HG03159 (cell line): ENCODE measurements around the gene SC5D.

ENCODE experiments used
- ATAC-seq: cut with Tn5 transposase; IDR thresholded peaks from one replicate; pipeline ENCODE4 v1.9.1; 2021; ENCODE audit warnings: mild to moderate bottlenecking, moderate library complexity; ENCODE audit not compliant: unreplicated experiment

SC5D gene, protein sequence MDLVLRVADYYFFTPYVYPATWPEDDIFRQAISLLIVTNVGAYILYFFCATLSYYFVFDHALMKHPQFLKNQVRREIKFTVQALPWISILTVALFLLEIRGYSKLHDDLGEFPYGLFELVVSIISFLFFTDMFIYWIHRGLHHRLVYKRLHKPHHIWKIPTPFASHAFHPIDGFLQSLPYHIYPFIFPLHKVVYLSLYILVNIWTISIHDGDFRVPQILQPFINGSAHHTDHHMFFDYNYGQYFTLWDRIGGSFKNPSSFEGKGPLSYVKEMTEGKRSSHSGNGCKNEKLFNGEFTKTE

GRCh38 chr11:121292495-121293287, at the start of gene SC5D:
SC5D (plus strand) TSS chr11:121292771; CDS start chr11:121303376, 10,605 bp downstream.
- ATAC-seq = peak; percentile 98

GRCh38 chr11:121244884-121245283, 47.7 kb upstream of the SC5D start:
- ATAC-seq = no peak

DNA sequence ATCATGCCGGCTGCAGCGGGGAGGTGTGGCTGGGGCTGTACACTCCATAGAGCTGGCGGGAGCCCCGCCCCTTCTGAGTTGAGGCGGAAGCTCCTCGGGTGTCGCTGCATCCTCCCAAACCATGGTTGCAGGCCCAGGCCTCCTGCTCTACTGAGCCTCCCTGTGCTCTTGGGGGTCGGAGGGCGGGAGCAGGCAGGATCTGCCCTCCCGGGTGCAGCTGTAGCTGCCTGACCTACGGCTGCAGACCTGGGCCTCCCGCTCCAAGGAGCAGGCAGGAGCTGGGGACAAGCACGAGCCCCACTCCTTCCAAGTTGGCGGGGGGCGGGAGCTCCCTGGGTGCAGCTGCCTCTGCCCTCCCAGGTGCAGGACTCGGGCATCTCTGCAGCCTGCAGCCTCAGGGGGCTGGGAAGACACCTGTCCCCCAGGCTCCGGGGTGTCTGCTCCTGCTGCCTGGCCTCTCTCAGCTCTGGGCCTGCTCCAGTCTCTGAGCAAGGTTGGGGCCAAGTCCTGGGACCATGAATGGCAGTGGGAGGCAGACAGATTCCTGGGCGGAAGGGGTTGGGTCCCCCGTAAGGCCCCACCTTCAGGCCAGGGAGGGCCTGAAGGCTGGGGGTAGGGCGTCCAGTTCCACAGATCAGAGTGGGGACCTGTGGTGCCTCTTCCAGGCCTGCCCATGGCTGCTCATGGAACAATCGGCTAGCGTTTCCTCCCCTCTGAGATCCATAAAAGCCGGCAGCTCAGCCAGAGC, 46.4 kb upstream of the SC5D start:
- ATAC-seq = no peak

GRCh38 chr11:121246769-121247035, 45.9 kb upstream of the SC5D start:
- ATAC-seq = no peak

DNA sequence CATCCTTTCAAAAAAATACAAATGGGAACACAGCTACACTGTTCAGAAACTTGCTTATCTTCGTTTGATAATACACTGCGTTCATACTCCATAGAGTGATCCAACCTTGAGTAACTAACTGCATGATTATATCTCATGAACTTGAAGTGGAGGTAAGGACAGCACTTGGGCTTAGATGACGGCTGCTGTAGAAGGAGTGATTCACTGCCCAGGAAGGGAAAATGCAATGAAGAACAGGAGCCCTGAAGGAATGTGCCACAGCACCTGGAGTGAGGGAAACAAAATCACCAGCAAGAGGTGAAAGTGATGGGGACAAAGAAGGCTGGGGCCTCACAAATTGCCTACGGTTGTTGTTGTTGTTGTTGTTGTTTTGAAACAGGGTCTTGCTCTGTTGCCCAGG, 44.1 kb upstream of the SC5D start:
- ATAC-seq = no peak

- no peak for ATAC-seq
Observed at GRCh38 chr11:121249039-121249663, 43.4 kb upstream of the SC5D start.

DNA sequence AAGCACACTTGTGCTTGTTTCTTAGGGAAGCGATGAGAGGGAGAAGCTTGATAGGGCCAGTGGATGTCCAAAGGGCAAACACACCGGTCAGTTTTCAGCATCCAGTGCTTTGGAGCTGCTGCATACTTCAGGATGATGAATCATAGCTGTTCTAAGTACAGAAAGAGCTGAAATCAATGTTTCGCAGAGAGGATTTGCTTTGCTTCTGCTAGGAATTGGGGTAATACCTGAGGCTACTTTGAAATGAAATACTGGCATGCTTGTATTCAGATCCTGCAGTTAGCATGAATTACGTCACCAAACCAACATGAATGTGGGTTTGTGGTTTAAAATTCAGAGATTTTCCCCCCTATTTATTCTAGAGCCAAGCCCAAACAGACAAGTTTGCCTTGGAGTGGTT, 41.7 kb upstream of the SC5D start:
- ATAC-seq = no peak

DNA sequence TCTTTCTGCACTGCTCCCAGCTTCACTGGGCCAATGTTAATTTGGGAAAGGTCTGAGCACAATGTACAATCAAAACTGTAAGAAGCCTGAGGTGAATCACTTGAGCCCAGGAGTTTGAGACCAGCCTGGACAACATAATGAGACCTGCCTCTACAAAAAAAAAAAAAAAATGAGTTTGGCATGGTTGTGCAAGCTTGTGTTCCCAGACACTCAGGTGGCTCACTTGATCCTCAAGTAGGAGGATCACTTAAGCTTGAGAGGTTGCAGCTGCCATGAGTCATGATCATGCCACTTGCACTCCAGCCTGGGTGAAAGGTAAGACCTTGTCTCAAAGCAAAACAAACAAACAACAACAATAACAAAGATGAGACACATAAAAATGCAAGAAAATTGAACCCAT, 38.6 kb upstream of the SC5D start:
- no peak for ATAC-seq

- no peak for ATAC-seq
Observed at GRCh38 chr11:121254756-121255155, 37.8 kb upstream of the SC5D start.

- no peak for ATAC-seq
Observed at GRCh38 chr11:121255473-121256125, 37.0 kb upstream of the SC5D start.

GRCh38 chr11:121257289-121257688, 35.3 kb upstream of the SC5D start:
- ATAC-seq = no peak

DNA sequence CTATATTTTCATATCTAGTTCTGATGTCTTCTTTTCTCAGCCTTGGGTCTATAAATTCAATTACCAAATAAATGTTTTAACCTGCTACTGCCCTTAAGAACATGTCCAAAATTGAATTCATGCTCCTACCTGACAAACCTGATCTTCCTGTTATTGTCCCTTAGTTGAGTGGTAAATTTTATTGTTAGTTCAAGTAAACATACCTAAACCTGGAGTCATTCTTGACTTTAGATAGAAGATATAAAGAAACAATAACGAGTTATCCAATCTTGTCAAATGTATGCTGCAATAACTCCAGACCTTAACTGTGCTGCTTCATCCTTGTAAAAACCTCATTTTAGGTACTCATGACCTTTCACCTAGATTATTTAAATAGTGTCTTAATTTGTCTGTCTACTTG, 34.6 kb upstream of the SC5D start:
- no peak for ATAC-seq

GRCh38 chr11:121265586-121265985, 27.0 kb upstream of the SC5D start:
- no peak for ATAC-seq

- no peak for ATAC-seq
Observed at GRCh38 chr11:121268581-121268980, 24.0 kb upstream of the SC5D start.

DNA sequence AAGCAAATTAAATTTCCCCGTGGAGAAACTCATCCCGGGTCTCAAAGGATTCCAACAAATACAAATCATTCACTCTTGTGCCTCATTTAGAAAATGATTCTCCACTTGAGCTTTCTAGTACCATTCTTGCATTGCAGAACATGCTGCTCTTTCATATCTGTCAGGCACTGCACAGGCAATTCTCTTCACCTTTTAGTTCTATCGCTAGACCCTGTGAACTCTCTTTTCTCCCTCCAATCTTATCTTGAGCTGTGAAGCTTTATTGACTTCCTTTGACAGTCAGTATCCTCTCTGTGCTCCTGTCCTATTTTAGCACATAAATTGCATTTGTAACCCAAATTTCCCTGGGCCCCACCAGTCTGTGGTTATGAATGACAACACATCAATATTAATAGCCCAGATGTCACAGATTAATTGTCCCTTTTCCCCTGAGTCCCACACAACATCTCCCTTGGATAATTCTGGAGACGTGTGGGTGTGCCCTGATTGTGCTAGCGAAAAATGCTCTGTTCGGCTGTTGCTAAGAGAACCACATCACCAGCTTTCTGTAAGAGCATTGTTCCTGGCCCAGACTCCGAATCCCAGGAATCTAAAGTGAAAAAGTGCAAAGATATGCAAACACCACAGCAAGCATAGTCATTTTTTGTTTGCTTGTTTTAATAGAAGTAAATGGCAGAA, 22.4 kb upstream of the SC5D start:
- ATAC-seq = no peak

DNA sequence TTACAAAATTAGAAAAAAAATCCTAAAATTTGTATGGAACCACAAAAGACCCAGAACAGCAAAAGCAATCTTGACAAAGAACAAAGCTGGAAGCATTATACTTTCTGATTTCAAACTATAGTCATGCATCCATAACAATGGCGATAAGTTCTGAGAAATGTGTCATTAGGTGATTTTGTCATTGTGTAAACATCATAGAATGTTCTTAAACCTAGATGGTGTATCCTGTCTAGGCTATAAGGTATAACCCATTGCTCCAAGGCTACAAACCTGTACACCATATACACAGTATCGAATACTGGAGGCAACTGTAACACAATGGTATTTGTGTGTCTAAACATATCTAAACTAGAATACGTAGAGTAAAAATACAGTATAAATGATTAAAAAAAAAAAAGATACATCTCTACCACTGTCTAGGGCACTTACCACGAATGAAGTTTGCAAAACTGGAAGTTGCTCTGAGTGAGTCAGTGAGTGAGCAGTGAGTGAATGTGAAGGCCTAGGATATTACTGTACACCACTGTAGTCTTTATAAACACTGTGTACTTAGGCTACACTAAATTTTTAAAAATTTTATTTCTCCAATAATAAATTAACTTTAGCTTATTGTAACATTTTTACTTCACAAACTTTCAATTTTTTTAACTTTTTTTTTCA, 18.1 kb upstream of the SC5D start:
- no peak for ATAC-seq

- ATAC-seq = no peak
Observed at GRCh38 chr11:121281698-121282097, 10.9 kb upstream of the SC5D start.

DNA sequence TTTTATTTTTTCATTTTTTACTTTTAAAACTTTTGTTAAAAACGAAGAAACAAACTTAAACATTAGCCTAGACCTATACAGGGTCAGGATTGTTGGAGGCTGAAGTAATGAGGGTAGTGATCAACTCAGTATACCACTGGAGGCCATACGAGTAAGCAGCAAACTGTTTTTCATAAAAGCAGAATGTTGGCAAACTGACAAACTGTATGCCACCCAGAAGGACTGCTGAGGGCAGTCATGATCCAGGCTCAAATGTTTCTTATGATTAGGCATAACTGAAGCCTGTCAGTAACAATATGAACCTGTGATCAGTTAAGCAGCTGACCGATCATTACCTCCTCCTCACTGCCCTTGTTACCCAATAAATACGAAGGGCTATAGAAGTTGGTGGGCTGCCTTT, 10.2 kb upstream of the SC5D start:
- ATAC-seq = no peak

DNA sequence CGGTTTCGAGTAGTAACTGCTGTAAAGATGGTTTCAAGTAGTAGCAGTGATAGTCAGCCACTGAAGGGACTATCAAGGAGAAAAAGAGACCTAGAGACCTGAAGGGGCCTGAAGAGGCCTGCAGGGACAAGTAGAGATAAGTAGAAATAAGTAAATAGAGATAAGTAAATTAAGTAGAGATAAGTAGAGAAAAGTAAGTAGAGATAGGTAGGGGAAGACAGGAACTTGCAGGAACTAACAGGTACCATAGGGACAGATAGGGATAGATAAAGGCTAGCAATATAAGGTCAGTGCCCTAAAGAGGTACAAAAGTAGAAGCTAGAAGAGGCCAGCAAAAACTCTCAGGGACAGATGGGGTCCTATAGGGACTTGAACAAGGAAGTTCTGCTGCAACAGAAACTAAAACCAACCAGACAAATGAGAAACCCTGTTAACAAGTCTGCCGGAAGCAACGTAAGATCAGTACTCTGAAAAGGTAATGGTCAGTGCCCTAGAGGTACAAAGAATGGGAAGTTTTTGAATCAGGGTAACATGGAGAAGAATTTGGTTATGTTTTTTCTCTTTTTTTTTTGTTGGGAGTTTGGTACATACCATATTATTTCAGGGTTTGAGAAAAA, 9.6 kb upstream of the SC5D start:
- ATAC-seq = peak; percentile 70
